Measurements from ENCODE around the gene GHRL.

DNA sequence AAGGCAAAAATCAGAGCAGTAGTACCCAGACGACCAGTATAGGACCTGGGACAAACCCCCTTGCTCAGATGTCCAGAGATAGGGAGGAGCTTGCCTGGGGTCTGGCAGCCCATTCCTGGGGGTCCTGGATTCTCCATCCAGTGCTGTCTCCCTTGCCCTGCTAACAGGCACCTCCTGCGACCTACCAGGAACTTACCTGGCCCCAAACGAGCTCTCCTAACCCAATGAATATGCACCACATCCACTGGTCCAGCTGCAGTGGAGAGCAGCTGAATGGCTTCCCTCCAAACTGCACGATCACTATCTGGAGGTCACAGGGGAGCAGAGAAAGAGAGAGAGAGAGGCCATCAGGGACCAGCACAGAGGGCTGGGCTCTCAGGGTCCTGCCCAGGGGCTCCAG, 47.3 kb upstream of the GHRL start:
- TF ChIP-seq CTCF (IDR thresholded peaks at IDR 0.05) (no peak), POLR2A (IDR thresholded peaks at IDR 0.05) (no peak)
